A673 (cell line): Measurements from ENCODE around the gene TMEM202. TPM values are rescaled to one million over a fixed set of nuclear protein-coding genes. Genes with fewer than 3 reads are reported as not detected.

Experiments used
- BruUV-seq: library from RNA; stranded (reverse); fragments of 400-500 nt; replicated peaks from 2 replicates; lab custom pipeline; 2021; lab: Mats Ljungman, UMichigan
- CTCF ChIA-PET: fragments of 300-600 bp; sonication (Branson Sonifier 250); formaldehyde crosslinking; loops from one replicate; lab custom pipeline; 2022; ENCODE audit warnings: antibody characterized with exemption; lab: Charles Lee
- POLR2A ChIA-PET: fragments of 300-600 bp; sonication (Branson Sonifier 250); formaldehyde crosslinking; loops from one replicate; lab custom pipeline; 2022; ENCODE audit warnings: antibody characterized with exemption; ENCODE audit not compliant: low non-redundant PET; lab: Charles Lee
- DNase-seq: peaks from one replicate; pipeline ENCODE4 v3.0.0-alpha.2; 2015; ENCODE audit warnings: low spot score
- H3K27ac ChIP-seq: fragments of 200-600 bp; sonication (generic); 2 replicates; pipeline ENCODE4 v1.5.1; 2016; ENCODE audit warnings: mixed run types, low read depth, mild to moderate bottlenecking, mixed read lengths, antibody characterized with exemption, low read length; ENCODE audit not compliant: poor library complexity, severe bottlenecking
- H3K27me3 ChIP-seq: fragments of 200-600 bp; sonication (generic); replicated peaks from 2 replicates; pipeline ENCODE4 v1.6.1; 2017; ENCODE audit warnings: mixed run types, low read depth, mild to moderate bottlenecking, mixed read lengths, antibody characterized with exemption, low read length; ENCODE audit not compliant: insufficient read depth, poor library complexity
- H3K36me3 ChIP-seq: fragments of 200-600 bp; sonication (generic); 2 replicates; pipeline ENCODE4 v1.6.1; 2016; ENCODE audit warnings: mixed run types, mild to moderate bottlenecking, mixed read lengths, antibody characterized with exemption, low read length; ENCODE audit not compliant: insufficient read depth, poor library complexity, severe bottlenecking
- H3K4me1 ChIP-seq: fragments of 200-600 bp; sonication (generic); 2 replicates; pipeline ENCODE4 v1.6.1; 2017; ENCODE audit warnings: mixed run types, mild to moderate bottlenecking, mixed read lengths, antibody characterized with exemption, low read length; ENCODE audit not compliant: insufficient read depth, poor library complexity, severe bottlenecking
- H3K4me3 ChIP-seq: fragments of 200-600 bp; sonication (generic); 2 replicates; pipeline ENCODE4 v1.5.1; 2016; ENCODE audit warnings: low read depth, mixed run types, mild to moderate bottlenecking, mixed read lengths, low read length; ENCODE audit not compliant: poor library complexity, severe bottlenecking
- H3K9me3 ChIP-seq: fragments of 200-600 bp; sonication (generic); 2 replicates; pipeline ENCODE4 v1.6.1; 2016; ENCODE audit warnings: mixed run types, low read depth, mild to moderate bottlenecking, mixed read lengths, antibody characterized with exemption, low read length; ENCODE audit not compliant: poor library complexity, severe bottlenecking
- EZH2 ChIP-seq: fragments of 200-600 bp; sonication (generic); IDR thresholded peaks from 2 replicates; pipeline ENCODE4 v1.6.1; 2017; ENCODE audit warnings: borderline replicate concordance, low read depth, mild to moderate bottlenecking, mixed read lengths, antibody characterized with exemption, low read length; ENCODE audit not compliant: poor library complexity, severe bottlenecking
- intact Hi-C: fragments of 100-400 bp; cut with micrococcal nuclease; formaldehyde crosslinking; loops from one replicate; pipeline ENCODE4 v1.10.0; 2022; ENCODE audit not compliant: unreplicated experiment
- total RNA-seq: library from RNA; stranded (reverse); gene quantifications from 2 replicates; pipeline ENCODE4 v1.2.3, GENCODE V29; 2021
- TF ChIP-seq, protein P1 (sequence below): fragments of 300-800, 200-600 bp; sonication (generic); conservative IDR thresholded peaks from 2 replicates; pipeline ENCODE4 v1.5.1; 2017; ENCODE audit warnings: low read depth, mild to moderate bottlenecking, antibody characterized with exemption, low read length, moderate library complexity, mixed read lengths

Gene TMEM202
- total RNA-seq, 1 experiment from 2014 or later: not detected

DNA sequence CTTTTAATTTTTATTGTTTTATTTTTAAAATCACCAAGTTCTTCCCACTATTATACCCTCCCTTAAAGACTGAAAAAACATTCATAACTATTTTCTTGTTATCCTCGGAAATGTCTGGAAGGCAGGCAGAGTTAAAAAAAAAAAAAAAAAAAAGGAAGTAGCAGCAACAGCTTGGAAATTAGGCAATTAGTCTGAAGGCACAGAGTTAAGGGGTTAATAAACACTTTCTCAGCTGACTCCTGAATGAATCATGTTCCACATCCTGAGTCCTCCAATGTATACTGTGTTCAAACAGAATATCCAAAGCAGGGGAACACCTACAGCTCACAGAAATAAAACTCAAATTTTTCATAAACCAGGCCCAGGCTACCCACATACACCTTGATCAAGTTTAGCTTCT, 28.1 kb upstream of the TMEM202 start:
- ChIA-PET CTCF (no interaction called here), POLR2A (no interaction called here)
- DNase-seq: no peak
- H3K4me1 ChIP-seq: peaks cover 7% of the 10 kb centered on the region
- no peak overlapping the region for H3K27ac ChIP-seq
- no peaks in the 10 kb centered on the region for H3K27me3 ChIP-seq
- TF ChIP-seq, protein P1, sequence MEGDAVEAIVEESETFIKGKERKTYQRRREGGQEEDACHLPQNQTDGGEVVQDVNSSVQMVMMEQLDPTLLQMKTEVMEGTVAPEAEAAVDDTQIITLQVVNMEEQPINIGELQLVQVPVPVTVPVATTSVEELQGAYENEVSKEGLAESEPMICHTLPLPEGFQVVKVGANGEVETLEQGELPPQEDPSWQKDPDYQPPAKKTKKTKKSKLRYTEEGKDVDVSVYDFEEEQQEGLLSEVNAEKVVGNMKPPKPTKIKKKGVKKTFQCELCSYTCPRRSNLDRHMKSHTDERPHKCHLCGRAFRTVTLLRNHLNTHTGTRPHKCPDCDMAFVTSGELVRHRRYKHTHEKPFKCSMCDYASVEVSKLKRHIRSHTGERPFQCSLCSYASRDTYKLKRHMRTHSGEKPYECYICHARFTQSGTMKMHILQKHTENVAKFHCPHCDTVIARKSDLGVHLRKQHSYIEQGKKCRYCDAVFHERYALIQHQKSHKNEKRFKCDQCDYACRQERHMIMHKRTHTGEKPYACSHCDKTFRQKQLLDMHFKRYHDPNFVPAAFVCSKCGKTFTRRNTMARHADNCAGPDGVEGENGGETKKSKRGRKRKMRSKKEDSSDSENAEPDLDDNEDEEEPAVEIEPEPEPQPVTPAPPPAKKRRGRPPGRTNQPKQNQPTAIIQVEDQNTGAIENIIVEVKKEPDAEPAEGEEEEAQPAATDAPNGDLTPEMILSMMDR: no peak
- TF ChIP-seq EZH2: no peak
- no peaks in the 10 kb centered on the region for H3K36me3 ChIP-seq
- no TSS peak for BruUV-seq
- intact Hi-C loops: no loop called here
- H3K9me3 ChIP-seq: no peaks in the 10 kb centered on the region
- no peak overlapping the region for H3K4me3 ChIP-seq

DNA sequence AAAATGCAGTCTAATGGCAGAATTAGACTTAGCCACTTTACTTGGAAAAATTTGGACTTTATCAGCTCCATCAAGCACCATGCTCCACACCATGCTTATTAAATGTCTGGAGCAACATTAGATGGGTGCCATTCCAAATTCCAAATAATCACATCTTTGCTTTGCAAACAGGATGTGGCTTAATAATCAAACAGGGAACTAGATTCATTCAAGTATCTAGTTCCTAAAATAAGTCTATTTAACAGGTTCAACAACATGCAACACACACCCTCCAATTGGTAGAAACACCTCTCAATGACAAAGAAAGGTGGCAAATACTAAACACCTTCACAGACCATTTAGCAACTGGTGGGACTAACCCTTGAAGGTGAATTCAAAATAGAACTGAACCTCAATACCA, 25.7 kb upstream of the TMEM202 start:
- Histone ChIP-seq H3K4me1 (peaks cover 12% of the 10 kb centered on the region), H3K36me3 (no peaks in the 10 kb centered on the region), H3K9me3 (no peaks in the 10 kb centered on the region), H3K27me3 (no peaks in the 10 kb centered on the region), H3K4me3 (no peak overlapping the region), H3K27ac (no peak overlapping the region)
- no TSS peak for BruUV-seq
- intact Hi-C loops: no loop called here
- no peak for DNase-seq
- POLR2A ChIA-PET: no interaction called here
- CTCF ChIA-PET: no interaction called here
- TF ChIP-seq, protein P1: no peak
- no peak for TF ChIP-seq EZH2

DNA sequence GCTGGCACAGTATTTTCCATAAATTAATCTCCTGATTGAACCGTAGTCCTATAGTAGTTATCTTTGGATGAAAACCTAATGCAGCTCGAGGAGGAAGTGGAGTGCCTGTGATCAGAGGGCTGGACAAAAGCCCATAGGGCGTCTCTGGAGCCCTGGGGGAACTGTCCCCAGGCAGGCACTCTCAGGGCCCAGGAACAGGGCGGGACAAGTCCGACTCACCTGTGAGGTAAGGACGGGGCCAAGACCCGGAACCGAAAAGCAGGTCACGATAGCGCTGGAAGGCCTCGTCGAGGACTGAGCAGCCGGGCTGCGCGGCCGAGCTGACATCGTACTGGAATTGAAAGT, 22.6 kb upstream of the TMEM202 start:
- no TSS peak for BruUV-seq

More for the DNA sequence above, 22.6 kb upstream of the TMEM202 start:
- DNase-seq: peak; percentile 4
- CTCF ChIA-PET: no interaction called here
- POLR2A ChIA-PET: no interaction called here
- H3K4me1 ChIP-seq: peaks cover 17% of the 10 kb centered on the region
- intact Hi-C loops: no loop called here
- H3K36me3 ChIP-seq: no peaks in the 10 kb centered on the region
- no peaks in the 10 kb centered on the region for H3K27me3 ChIP-seq
- peak overlapping the region; percentile 65 for H3K27ac ChIP-seq
- H3K9me3 ChIP-seq: no peaks in the 10 kb centered on the region
- peak overlapping the region; percentile 79 for H3K4me3 ChIP-seq
- TF ChIP-seq EZH2: no peak
- TF ChIP-seq, protein P1: no peak
